Raji (cell line): ENCODE results near the gene SLC2A1.

Source experiments
- POLR2A ChIP-seq: IDR thresholded peaks from 2 replicates; pipeline ENCODE4 v1.6.1; 2011; ENCODE audit warnings: low read depth, low read length, control low read depth; ENCODE audit not compliant: insufficient read depth

The SLC2A1 gene

DNA sequence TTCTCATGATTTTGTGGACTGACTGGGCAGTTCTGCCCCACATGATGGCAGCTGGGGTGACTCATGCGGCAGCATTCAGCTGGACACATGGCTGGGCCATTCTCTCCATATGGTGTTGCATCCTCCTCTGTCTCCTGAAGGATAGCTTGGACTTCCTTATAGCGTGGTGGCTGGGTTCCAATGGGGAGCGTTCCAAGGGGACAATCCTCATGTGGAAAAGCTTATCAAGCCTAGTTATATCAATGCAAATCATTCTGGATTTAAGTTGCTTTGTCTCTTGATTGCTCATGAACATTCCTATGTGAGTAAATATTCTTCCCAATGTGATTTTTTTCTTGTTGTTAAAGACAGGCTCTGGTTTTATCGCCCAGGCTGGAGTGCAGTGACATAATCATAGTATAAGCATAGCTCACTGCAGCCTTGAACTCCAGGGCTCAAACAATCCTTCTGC, 13.2 kb upstream of the SLC2A1 start:
- TF ChIP-seq POLR2A, result no peak

DNA sequence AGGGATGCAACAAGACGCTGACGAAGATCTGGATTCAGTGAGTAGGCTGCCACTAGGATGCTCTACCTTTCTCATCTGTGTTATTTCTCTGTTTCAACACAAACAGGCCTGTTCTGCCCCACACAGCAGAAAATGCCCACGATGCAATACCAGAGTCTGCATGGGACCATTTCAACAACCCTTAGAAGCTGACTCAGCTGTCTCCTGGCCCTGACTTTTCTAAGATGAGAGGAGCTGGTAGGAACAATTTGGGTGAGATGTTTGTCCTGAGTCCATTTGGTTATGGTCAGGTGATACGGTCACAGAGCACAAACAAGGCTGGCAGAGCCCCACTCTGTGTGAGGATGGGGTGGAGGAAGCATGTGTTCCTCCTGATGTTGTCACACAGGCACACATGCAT, 11.5 kb upstream of the SLC2A1 start:
- TF ChIP-seq POLR2A, result no peak

DNA sequence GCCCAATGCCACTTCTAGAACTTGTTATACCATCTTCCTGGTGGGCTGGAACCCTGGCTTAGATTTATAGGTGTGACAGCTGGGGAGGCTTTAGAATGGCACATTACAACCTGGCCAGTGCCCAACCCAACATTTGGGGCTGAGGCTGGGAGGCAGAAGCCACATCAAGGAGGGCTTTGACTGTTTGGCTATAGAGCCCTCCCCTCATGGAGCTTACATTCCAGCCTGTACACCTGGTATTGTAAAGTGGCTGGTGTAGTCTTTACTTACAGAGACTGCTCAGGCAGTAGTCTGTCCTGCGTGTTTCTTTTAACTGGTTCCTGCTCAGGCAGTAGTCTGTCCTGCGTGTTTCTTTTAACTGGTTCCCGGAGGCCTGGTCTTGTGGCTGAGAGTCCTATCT, 10.0 kb upstream of the SLC2A1 start:
- TF ChIP-seq POLR2A, result no peak

DNA sequence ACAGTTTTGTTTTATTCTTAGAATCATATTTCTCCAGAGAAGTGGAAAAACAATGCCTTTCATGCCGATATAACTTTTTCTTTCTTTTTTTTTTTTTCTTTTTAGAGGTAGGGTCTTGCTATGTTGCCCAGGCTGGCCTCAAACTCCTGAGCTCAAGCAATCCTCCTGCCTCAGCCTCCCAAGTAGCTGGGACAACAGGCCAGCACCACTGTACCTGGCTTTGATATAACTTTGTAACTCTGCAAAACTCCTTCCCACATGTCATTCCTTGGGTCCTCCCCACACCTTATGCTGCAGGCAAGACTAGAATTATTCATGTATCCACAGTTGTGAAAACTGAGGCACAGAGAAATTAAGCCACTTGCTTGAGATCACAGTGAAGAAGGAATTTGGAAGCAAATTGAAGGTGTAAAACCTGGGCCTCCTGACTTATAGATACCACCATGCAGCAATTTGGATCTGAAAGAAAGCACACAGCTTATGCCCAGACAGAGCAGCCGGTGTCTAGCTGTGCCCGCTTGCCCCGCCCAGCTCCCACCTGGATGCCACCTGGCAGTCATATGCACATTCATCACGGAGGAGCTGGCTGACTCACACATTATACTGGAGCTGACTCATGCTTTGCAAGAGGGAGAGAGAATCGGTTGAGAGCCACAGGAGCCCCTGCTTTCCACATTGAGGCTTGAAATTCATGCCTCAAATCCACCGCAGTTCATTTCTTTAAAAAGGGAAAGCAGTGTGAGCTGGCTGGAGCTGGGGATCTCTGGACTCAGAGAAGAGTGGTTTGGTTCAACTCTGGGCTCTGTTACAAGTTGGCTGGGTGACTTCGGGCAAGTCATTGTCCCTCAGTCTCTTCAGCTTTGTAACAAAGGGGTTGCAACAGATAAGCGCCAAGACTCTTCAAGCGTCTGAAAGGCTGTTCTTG, 8.3 kb upstream of the SLC2A1 start:
- no peak for TF ChIP-seq POLR2A

DNA sequence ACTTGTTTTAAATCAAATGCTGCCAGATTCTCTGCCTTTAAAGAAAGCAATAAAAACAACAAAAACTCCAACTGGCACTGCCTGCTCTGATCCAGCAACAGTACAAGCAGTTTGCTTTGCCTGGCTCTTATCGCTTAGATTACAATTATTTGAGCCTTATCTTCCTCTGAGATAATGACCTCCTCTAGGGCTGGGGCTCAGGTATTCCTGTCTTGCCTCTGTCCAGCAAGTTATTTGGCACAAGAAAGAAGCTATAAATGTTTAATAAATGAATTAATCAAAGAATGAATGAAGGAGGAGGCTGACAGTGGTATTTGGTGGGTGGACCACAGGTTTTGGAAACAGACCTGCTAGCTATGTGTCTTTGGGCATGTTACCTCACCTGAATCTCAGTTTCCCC, 6.7 kb upstream of the SLC2A1 start:
- no peak for TF ChIP-seq POLR2A

DNA sequence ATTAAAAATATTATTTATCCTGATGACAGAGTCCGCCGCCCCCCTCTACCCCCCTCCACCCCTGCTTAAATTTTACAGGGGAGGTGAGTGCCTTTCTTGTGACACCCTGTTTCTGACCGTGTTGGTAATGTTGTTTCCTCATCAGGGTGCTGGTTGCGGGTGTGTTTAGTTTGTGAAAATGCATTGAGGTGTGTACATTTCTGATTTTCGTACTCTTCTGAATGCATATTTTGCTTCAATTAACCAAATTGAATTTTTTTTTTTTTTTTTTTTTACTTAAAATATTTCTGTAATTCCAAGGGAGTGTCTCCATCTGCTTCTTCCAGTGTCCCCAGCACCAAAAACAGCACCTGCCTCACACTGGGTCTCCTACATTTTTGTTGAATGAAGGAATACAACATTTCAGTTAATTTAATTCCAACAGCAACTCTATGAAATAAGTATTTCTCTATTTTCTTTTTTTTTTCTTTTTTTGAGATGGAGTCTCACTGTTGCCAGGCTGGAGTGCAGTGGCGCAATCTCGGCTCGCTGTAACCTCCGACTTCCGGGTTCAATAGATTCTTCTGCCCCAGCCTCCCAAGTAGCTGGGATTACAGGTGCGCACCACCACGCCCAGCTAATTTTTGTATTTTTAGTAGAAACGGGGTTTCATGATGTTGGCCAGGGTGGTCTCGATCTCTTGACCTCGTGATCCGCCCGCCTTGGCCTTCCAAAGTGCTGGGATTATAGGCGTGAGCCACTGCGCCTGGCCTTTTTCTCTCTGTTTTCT, 5.6 kb upstream of the SLC2A1 start:
- TF ChIP-seq POLR2A, result no peak

DNA sequence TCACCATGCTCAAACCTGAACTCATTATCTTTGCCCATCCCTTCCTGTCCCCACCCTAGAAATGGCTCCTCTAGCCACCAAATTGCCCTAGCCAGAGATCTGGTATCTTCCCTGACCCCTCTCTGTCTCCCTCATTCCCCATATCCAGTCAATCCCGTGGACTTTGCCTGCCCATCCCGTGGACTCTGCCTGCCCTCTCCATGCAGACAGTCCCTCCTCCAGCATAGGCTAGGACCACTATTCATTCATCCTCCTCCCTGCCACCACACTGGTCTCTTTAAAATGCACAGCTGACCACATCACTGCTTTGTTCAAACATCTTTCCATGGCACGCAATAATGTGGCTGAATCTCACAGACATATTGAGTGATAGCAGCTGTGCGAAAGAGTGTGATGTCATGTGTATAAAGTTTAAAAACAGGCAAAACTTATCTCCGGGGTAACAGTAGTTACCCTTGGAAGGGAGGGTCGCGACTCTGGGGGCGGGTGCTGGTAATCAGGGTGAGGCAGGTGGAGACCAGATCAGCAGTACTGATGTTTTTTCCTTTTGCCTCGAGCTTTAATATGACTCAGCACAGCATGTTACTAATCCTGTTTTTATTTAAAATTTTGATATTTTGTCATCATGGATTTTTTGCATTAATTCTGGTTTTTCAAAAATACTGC, 4.8 kb upstream of the SLC2A1 start:
- no peak for TF ChIP-seq POLR2A

DNA sequence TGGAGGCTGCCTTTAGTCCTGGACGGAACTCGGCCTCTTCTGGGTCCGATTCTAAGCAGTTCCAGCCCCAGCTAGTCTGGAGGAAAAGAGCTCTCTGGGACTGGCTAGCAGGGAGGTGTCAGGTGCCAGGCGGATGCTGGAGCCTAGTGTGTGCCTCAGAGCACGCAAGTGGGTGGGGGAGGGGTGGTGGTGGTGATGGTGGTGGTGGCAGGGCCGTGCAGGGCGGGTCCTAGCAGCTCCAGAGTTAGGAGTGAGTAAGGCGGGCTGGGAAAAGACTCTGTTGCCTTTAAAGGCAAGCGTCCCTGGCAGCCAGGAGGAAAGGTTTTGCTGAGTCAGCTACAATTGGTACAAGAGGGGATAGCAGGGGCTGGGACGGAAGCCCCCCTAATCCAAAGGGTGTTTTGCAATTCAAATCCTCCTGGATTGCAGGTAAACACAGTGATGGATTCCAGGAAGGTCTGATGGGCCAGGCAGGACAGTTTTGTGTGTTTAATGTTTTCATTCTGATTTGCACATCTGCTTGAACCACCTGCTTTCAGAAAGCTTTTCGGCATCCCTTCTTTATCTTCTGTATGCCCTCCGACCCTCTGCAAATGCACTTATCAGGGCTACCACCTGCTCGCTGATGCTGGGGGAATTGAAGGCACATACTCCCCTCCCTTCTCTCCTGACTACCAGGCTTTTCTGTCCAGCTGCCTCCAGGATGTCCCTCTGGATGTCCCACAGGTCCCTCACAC, 4.1 kb upstream of the SLC2A1 start:
- no peak for TF ChIP-seq POLR2A

DNA sequence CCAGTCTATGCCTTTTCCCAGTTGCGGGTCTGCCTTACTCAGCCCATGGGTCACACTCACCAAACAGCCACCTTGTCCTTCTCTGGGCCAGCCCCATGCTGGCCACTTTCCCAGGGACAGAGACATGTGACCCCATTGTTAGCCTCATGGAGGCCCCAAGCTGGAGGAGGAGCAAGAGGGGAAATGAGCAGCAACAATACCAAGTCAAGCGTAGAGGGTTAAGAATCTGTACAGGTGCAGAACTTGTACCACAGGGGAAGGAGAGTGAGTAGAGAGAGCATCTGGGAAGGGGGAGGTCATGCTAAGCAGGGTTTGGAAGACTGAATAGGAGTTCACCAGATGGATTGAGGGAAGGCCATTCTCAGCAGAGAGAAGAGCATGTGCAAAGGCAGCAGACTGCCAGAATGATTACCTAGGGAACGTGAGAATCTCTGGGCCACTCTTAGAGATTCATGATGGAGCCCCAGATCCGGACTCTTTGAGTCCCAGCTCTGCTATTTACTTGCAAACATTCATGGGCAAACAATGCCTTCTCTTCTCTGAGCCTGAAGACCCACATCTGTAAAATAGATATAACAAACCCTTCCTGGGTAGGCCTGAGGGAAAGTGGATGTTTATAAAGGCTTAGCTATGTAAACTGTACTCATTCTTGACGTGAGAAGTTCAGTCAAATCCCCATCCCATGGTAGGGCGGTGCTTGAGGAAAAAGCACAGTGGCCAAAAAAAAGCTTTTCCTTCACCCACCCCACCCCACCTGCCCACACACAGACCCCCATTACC, 2.8 kb upstream of the SLC2A1 start:
- 0 out of 2 replicates have a peak, but pooled peaks have one; percentile 14 for TF ChIP-seq POLR2A

DNA sequence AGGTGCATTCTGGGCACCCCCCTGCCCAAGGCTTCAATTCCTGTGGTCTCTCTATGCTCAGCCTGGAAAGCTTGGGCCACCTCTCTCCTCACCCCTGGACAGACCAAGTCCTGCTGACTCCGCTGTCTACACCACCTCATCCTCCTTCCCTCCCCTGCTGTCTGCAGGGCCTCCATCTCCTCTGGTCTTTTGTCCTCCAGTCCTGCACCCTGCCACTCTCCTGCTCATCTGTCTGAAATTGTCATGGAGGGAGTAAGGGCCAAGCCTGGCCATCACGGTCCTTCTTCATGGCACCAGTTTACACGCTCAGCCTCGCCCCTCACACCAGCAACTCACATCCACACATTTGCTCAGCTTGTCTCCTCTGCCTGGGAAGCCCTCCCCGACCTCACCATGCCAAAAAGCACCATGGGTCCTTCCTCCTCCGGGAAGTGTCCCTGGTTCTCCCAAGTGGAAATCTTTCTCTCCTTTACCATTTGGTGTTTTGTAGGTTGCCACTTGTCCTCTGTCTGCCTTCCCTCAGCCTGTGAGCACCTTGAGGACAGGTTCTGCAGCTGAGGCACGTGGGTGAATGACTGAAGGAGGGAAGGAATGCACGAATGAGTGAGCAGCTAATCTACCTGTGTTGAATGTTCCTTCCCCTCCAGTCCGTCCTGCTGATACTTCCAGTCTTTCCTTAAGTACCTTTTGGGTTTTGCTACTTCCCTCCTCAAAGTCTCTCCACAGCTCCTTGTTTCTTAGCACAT, 2.1 kb upstream of the SLC2A1 start:
- TF ChIP-seq POLR2A, result no peak

DNA sequence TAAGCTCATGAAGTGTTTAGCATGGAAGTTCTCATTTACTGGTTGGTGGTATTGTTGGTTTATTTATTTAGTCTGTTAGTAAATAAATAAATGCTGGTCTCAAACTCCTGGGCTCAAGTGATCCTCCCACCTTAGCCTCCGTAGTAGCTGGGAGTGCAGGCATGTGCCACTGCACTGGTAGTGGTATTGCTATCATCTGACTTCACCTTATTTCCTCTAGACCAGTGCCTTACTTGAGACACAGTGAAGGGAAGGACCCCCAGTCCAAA, 1.4 kb upstream of the SLC2A1 start:
- no peak for TF ChIP-seq POLR2A

DNA sequence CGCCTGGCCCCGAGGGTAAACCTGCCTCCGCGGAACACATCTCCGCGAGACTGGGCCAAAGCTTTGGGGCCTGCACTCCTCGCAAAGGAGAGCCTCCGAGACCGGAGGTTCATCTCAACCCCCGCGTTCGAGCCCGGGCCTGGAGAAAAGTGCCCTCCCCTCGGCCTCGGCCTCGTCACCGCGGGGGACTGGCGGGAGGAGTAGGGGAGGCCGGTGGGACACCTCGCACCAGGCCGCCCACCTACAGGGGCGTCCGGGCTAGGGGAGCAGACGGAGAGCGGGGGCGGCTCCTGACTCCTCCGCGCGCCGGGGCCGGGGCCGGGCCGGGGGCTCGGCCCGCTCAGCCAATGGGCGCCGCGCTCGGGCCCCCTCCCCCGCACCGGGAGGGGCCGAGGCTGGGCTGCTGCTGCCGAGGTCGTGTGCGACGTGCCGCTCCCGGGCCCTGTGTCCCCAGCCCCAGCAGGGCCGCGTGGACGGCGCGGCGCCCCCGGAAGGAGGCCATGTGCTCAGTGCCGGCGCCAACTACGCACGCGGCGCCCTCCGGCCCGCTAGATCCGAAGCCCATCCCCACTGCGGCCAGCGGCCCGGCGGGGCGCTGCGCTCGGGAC, 684 bp downstream of the SLC2A1 start:
- no peak for TF ChIP-seq POLR2A

DNA sequence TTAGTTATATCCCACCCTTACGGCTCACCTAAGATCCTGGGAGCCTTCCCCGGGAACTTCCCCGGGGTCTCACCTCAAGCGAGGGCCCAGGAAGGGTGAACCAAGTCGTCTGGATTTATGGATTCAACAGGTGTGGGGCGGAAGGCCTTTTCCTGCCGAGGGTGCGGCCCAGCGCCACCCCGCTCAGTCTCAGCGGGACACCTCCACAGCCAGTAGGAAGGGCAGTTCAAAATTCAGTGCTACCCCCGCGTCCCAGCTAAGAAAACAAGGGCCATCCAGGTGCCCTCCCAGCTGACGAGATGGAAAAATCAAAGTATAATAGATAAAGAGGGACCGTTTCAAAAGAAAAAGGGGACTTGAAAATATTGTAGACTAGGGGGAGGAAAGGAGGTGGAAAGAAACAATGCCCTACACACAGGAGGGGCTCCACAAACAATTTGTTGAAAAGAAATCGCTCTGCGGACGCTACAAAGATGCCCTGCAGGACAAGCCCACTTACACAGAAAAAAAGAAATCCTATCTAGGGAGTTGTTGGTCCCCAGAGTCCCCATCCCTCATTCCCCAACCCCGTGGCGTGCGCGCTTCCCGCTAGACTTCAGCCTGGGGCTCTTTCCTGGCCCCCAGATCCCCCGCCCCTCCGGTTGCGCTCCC, 1.3 kb downstream of the SLC2A1 start:
- no peak for TF ChIP-seq POLR2A
